Upper lobe of right lung (tissue), 1 donor: ENCODE results near the gene WT1. TPM values are rescaled to one million over a fixed set of nuclear protein-coding genes. Genes with fewer than 3 reads are reported as not detected.
A peak's percentile ranks its signal among the peaks of the same experiment; 100 is the strongest.

Experiments used
- ATAC-seq: fragments of 200-7000 bp; cut with Tn5 transposase; one replicate; pipeline ENCODE4 v1.9.1; 2020; ENCODE audit warnings: mild to moderate bottlenecking, moderate library complexity
- DNase-seq: peaks from one replicate; pipeline ENCODE4 v3.0.0-alpha.2; 2020
- H3K27ac ChIP-seq: fragments of 200-600 bp; one replicate; pipeline ENCODE4 v1.8.0; 2022
- H3K27me3 ChIP-seq: fragments of 200-600 bp; one replicate; pipeline ENCODE4 v1.8.0; 2022; ENCODE audit warnings: mild to moderate bottlenecking
- H3K36me3 ChIP-seq: fragments of 200-600 bp; one replicate; pipeline ENCODE4 v1.8.0; 2022
- H3K4me1 ChIP-seq: fragments of 200-600 bp; one replicate; pipeline ENCODE4 v1.8.0; 2022
- H3K4me3 ChIP-seq: fragments of 200-600 bp; one replicate; pipeline ENCODE4 v1.8.0; 2022; ENCODE audit warnings: mild to moderate bottlenecking
- H3K9me3 ChIP-seq: fragments of 200-600 bp; one replicate; pipeline ENCODE4 v1.8.0; 2022
- intact Hi-C: fragments of 100-400 bp; cut with DNase I; formaldehyde crosslinking; loops from one replicate; pipeline ENCODE4 v1.11.0; 2022
- total RNA-seq: library from RNA; stranded (reverse); fragmentation: NEBNext Ultra II Directional; extraction: Animal tissue kit (Norgen Biotek cat#: 25700); gene quantifications from one replicate; pipeline ENCODE4 v1.2.1, GENCODE V29; 2021
- TF ChIP-seq, protein P1 (sequence below): fragments of 200-600 bp; IDR thresholded peaks from one replicate; pipeline ENCODE4 v1.8.0; 2022; ENCODE audit warnings: antibody characterized with exemption
- donor health status: DM: no; HTN: yes; CAD: no; lungs with severe emphysema.

Gene WT1
- total RNA-seq, 1 donor from 2014 or later: 1.5 TPM

DNA sequence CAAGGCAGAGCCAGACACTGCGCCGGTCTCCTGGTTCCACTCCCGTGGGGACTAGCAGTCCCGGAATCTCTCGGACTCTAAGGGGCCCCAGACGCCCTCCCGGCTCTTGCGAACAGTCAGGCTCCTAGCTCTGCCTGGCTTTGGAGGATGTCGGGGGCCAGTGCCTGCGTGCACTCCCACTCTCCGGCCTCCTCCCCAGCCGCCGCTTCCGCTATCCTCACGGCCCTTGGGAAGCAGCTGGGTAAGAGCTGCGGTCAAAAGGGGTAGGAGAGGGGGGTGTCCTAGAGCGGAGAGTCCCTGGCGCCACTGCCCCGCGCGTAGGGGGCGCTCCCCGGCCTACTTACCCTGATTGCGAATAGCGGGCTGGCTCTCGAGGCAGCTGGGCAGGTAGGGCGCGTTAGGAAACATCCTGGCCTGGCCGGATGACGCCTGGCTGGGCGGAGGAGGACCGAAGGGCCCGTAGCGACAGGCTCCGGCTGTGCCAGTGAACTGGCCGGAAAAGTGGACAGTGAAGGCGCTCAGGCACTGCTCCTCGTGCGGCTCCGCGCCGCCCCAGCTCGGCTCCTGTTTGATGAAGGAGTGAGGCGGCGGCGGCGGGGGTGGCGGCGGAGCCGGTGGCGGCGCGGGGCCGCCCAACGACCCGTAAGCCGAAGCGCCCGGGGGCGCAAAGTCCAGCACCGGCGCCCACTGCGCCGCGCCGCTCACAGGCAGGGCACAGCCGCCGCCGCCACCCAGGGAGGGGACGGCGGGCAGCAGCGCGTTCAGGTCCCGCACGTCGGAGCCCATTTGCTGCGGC is 785 bp downstream of the WT1 start:
- intact Hi-C loops: no loop called here
- TF ChIP-seq, protein P1, sequence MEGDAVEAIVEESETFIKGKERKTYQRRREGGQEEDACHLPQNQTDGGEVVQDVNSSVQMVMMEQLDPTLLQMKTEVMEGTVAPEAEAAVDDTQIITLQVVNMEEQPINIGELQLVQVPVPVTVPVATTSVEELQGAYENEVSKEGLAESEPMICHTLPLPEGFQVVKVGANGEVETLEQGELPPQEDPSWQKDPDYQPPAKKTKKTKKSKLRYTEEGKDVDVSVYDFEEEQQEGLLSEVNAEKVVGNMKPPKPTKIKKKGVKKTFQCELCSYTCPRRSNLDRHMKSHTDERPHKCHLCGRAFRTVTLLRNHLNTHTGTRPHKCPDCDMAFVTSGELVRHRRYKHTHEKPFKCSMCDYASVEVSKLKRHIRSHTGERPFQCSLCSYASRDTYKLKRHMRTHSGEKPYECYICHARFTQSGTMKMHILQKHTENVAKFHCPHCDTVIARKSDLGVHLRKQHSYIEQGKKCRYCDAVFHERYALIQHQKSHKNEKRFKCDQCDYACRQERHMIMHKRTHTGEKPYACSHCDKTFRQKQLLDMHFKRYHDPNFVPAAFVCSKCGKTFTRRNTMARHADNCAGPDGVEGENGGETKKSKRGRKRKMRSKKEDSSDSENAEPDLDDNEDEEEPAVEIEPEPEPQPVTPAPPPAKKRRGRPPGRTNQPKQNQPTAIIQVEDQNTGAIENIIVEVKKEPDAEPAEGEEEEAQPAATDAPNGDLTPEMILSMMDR: no peak
- H3K27me3 ChIP-seq: peaks cover 100% of the 10 kb centered on the region
- H3K9me3 ChIP-seq: no peaks in the 10 kb centered on the region
- ATAC-seq (no peak), DNase-seq (no peak)
- peaks cover 8% of the 10 kb centered on the region for H3K4me1 ChIP-seq
- H3K4me3 ChIP-seq: peak overlapping the region; percentile 21
- no peak overlapping the region for H3K27ac ChIP-seq
- no peaks in the 10 kb centered on the region for H3K36me3 ChIP-seq

DNA sequence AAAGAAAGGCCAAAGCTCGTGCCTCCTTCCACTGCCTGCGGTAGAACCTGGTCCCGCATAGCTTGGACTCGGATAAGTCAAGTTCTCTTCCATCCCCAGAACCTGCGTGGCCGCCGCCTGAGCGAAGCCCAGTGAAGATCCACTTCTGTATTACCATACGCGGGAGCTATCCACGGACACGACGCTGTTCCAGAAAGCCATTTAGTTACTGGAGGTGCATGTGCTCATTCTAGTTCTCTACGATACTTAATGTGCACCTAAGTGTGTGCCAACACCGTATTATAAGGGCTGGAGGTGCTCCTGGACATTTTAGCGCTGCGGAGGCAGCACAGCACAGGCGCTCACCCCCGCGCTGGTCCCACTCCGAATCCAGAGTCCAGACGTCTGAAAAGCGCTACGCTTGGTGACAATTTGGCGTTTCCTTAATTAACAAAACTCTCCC is 1.4 kb downstream of the WT1 start:
- H3K27me3 ChIP-seq: peaks cover 100% of the 10 kb centered on the region
- H3K27ac ChIP-seq: no peak overlapping the region
- peak overlapping the region; percentile 21 for H3K4me3 ChIP-seq
- no peaks in the 10 kb centered on the region for H3K9me3 ChIP-seq
- intact Hi-C loops: no loop called here
- H3K4me1 ChIP-seq: peaks cover 8% of the 10 kb centered on the region
- TF ChIP-seq, protein P1: no peak
- H3K36me3 ChIP-seq: no peaks in the 10 kb centered on the region
- ATAC-seq (no peak), DNase-seq (no peak)

DNA sequence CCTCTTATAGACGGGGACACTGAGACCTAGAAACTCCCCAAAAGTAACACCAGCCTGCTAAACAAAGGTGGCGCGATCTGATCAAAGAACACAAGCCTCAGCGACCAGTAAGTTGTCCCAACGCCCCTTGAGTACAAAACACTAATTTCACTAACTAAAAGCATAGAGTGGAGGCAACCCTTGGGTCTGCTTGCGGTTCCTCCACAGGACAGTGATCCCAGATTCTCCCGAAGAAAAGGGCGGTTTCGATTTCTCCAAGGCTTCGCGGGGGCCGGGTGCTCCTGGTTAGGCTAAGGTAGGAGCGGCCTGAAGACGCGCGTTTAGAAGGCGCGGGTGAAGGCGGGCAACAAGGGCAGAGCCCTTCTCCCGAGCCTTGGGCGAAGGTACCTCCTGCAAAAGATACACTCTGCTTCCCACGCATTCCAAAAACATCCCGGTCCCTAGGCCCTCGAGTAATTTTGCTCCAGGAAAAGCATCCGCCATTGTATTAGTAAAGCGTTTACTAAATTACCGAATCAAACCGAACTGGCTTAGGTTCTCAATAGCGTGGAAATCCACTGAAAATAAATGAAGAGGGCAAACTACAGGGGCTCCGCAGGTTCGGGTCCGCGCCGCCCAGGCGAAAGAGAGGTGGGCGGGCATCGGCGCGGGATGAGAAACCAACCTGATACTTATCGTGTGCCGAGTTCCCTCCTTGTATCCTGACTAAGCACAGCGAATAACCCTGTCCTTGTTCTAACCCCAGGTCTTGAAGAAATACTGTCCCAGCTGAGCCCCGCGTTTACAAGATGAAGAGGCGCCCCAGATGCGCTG is 2.0 kb downstream of the WT1 start:
- Histone ChIP-seq H3K27me3 (peaks cover 100% of the 10 kb centered on the region), H3K36me3 (no peaks in the 10 kb centered on the region), H3K4me3 (peak overlapping the region; percentile 18), H3K27ac (no peak overlapping the region), H3K9me3 (no peaks in the 10 kb centered on the region), H3K4me1 (peaks cover 8% of the 10 kb centered on the region)
- DNase-seq: no peak
- ATAC-seq: no peak
- intact Hi-C loops: no loop called here
- TF ChIP-seq, protein P1: no peak

DNA sequence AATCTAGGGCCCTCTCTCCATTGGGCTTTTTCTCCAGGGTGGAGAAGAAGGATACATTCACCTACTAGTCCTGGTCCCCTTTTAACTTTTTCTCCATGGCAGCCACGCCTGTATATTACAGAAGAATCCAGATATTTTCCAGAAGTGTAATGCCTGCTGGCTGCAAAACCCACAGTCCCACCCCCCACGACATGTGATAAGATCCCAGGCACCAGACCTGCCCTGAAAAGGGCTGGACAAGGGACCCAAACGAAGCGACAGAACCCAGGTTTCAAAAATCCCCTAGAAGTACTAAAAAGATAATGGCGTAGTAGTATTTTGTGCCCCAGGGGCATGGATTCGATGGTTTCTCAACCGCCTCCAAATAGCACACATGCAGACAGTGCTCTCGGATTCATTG is 2.8 kb downstream of the WT1 start:
- TF ChIP-seq, protein P1: no peak
- Histone ChIP-seq H3K4me1 (peaks cover 5% of the 10 kb centered on the region), H3K9me3 (no peaks in the 10 kb centered on the region), H3K27ac (no peak overlapping the region), H3K4me3 (no peak overlapping the region), H3K36me3 (no peaks in the 10 kb centered on the region), H3K27me3 (peaks cover 100% of the 10 kb centered on the region)
- ATAC-seq (no peak), DNase-seq (no peak)
- intact Hi-C loops: no loop called here

DNA sequence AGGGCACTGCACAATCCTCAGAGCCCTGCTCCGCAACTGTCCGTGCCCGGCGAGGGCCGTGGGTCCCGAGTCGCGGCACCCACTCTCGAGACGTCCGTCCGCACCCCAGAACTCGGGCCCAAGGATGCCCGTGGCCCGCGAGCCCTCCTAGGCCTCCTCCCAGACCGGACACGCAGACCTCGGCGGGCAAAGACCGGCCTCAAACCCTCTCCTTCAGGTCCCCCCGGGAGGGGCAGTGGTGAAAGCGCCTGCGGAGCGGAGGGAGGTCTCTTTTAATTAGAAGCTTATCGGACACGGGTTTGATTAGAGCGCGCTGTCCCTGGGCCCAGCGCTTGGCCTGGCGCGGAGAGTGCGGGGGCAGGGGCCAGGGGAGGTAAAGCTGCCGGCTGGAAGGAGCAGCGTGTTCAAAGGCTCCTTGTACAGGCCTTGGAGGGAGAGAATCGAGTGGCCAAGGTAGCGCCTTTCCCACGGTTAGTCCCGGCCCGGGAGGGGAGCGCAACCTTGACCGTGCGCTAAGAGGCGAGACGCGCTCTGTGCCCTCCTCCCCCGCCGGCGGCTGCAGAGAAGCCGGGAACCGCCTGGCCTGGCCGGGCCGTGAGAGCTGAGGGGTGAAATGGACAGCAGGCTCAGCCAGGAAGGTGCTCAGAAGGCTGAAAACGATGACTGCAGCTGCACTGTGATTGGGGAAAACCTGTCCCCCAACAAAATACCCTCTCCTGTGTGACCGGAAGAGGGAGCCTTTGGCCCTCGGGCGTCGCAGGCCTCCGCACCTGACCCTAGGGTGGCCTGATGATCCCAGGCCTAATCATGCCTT is 4.6 kb downstream of the WT1 start:
- H3K4me1 ChIP-seq: peaks cover 5% of the 10 kb centered on the region
- no peak overlapping the region for H3K27ac ChIP-seq
- intact Hi-C loops: no loop called here
- peaks cover 100% of the 10 kb centered on the region for H3K27me3 ChIP-seq
- no peaks in the 10 kb centered on the region for H3K36me3 ChIP-seq
- H3K4me3 ChIP-seq: no peak overlapping the region
- DNase-seq (no peak), ATAC-seq (no peak)
- TF ChIP-seq, protein P1: no peak
- no peaks in the 10 kb centered on the region for H3K9me3 ChIP-seq
